Liver (tissue), 9 donors: ENCODE measurements around the gene SLC7A4. TPM values are rescaled to one million over a fixed set of nuclear protein-coding genes. Genes with fewer than 3 reads are reported as not detected.
A peak's percentile ranks its signal among the peaks of the same experiment; 100 is the strongest.

Source experiments
- DNase-seq: peaks from one replicate; pipeline ENCODE4 v3.0.0-alpha.2; 2017; ENCODE audit warnings: low spot score
- H3K27ac ChIP-seq, 2 donors: one replicate each; pipeline ENCODE4 v1.7.0; 2013; ENCODE audit warnings: inconsistent platforms in 2 of 2, low read length in 2 of 2, control low read depth in 1 of 2, low read depth in 1 of 2, mild to moderate bottlenecking in 1 of 2
- H3K27me3 ChIP-seq, 4 donors: one replicate each; pipeline versions ENCODE4 v1.6.1 to v1.7.0; 2013; ENCODE audit warnings: low read length in 3 of 4, inconsistent platforms in 1 of 4, mild to moderate bottlenecking in 1 of 4, moderate library complexity in 1 of 4; ENCODE audit not compliant: control insufficient read depth in 4 of 4, insufficient read depth in 4 of 4
- H3K36me3 ChIP-seq, 4 donors: one replicate each; pipeline versions ENCODE4 v1.6.1 to v1.7.0; 2013; ENCODE audit warnings: low read length in 3 of 4, mild to moderate bottlenecking in 3 of 4, low read depth in 1 of 4, moderate library complexity in 1 of 4; ENCODE audit not compliant: control insufficient read depth in 4 of 4, insufficient read depth in 3 of 4
- H3K4me1 ChIP-seq, 4 donors: one replicate each; pipeline versions ENCODE4 v1.6.1 to v1.7.0; 2013; ENCODE audit warnings: low read length in 3 of 4, mild to moderate bottlenecking in 3 of 4, moderate library complexity in 1 of 4; ENCODE audit not compliant: control insufficient read depth in 4 of 4, insufficient read depth in 4 of 4
- H3K4me3 ChIP-seq, 3 donors: one replicate each; pipeline versions ENCODE4 v1.6.1 to v1.7.0; 2013; ENCODE audit warnings: low read length in 3 of 3, control low read depth in 1 of 3, low read depth in 1 of 3, mild to moderate bottlenecking in 1 of 3
- H3K9ac ChIP-seq, 2 donors: one replicate each; pipeline ENCODE4 v1.7.0; 2013; ENCODE audit warnings: low read length in 2 of 2, mild to moderate bottlenecking in 2 of 2, moderate library complexity in 2 of 2, control low read depth in 1 of 2, low read depth in 1 of 2
- H3K9me3 ChIP-seq, 4 donors: one replicate each; pipeline versions ENCODE4 v1.6.1 to v1.7.0; 2013; ENCODE audit warnings: low read length in 3 of 4; ENCODE audit not compliant: control insufficient read depth in 4 of 4
- ATF3 ChIP-seq: IDR thresholded peaks from 2 replicates; pipeline ENCODE4 v1.6.1; 2016; ENCODE audit warnings: antibody characterized with exemption
- EGR1 ChIP-seq, 2 donors: IDR thresholded peaks; 2 replicates each; pipeline ENCODE4 v1.6.1; 2016 to 2018; ENCODE audit warnings: antibody characterized with exemption in 2 of 2, low read depth in 2 of 2
- FOXA1 ChIP-seq: IDR thresholded peaks from 2 replicates; pipeline ENCODE4 v1.6.1; 2016; ENCODE audit warnings: antibody characterized with exemption
- FOXA2 ChIP-seq: IDR thresholded peaks from 2 replicates; pipeline ENCODE4 v1.6.1; 2016; ENCODE audit warnings: antibody characterized with exemption
- GABPA ChIP-seq, 2 donors: IDR thresholded peaks in 1 of 2; conservative IDR thresholded peaks in 1 of 2; 2 replicates each; pipeline ENCODE4 v1.6.1; 2016; ENCODE audit warnings: antibody characterized with exemption in 2 of 2, mild to moderate bottlenecking in 1 of 2, moderate library complexity in 1 of 2
- HNF4A ChIP-seq, 2 donors: conservative IDR thresholded peaks; 2 replicates each; pipeline ENCODE4 v1.6.1; 2016; ENCODE audit warnings: antibody characterized with exemption in 2 of 2, mild to moderate bottlenecking in 2 of 2
- HNF4G ChIP-seq: IDR thresholded peaks from 2 replicates; pipeline ENCODE4 v1.6.1; 2016; ENCODE audit warnings: antibody characterized with exemption
- JUND ChIP-seq, 2 donors: IDR thresholded peaks; 2 replicates each; pipeline ENCODE4 v1.6.1; 2016; ENCODE audit warnings: antibody characterized with exemption in 2 of 2
- MAX ChIP-seq: IDR thresholded peaks from 2 replicates; pipeline ENCODE4 v1.6.1; 2016; ENCODE audit warnings: antibody characterized with exemption
- NR2F2 ChIP-seq: IDR thresholded peaks from 2 replicates; pipeline ENCODE4 v1.6.1; 2016; ENCODE audit warnings: antibody characterized with exemption
- RAD21 ChIP-seq, 2 donors: IDR thresholded peaks; 2 replicates each; pipeline ENCODE4 v1.6.1; 2016; ENCODE audit warnings: antibody characterized with exemption in 2 of 2, mild to moderate bottlenecking in 2 of 2
- RXRA ChIP-seq, 2 donors: IDR thresholded peaks; 2 replicates each; pipeline ENCODE4 v1.6.1; 2017 to 2018; ENCODE audit warnings: antibody characterized with exemption in 2 of 2, mild to moderate bottlenecking in 1 of 2
- SP1 ChIP-seq: IDR thresholded peaks from 2 replicates; pipeline ENCODE4 v1.6.1; 2018; ENCODE audit warnings: antibody characterized with exemption, mild to moderate bottlenecking
- TAF1 ChIP-seq: conservative IDR thresholded peaks from 2 replicates; pipeline ENCODE4 v1.6.1; 2016; ENCODE audit warnings: antibody characterized with exemption, mild to moderate bottlenecking
- YY1 ChIP-seq: IDR thresholded peaks from 2 replicates; pipeline ENCODE4 v1.6.1; 2016; ENCODE audit warnings: antibody characterized with exemption, mild to moderate bottlenecking
- WGBS: extraction: QIAGEN DNeasy Blood & Tissue Kit; methylation state at CpG from one replicate; pipeline ENCODE4 v1.1.7; 2013; 5-methylcytosine and 5-hydroxymethylcytosine counted together
- polyA plus RNA-seq, 2 donors: library from polyadenylated mRNA; stranded (reverse) in 1 of 2; unstranded in 1 of 2; fragments of 200-250 nt in 1 of 2; fragments of >200 nt in 1 of 2; fragmentation: Nextera tagmentation in 1 of 2; extraction: Ambion mirVana in 1 of 2; gene quantifications; one replicate each; pipeline versions ENCODE4 v1.2.1 to v1.2.3, GENCODE V29; 2013 to 2015
- total RNA-seq, 2 donors: library from RNA; depleted of rRNA; stranded (reverse); fragments of >200 nt; gene quantifications; one replicate each; pipeline ENCODE4 v1.2.3, GENCODE V29; 2014
- TF ChIP-seq, protein P1 (sequence below): IDR thresholded peaks from 2 replicates; pipeline ENCODE4 v1.6.1; 2016; ENCODE audit warnings: antibody characterized with exemption
- TF ChIP-seq, protein P2 (sequence below): IDR thresholded peaks from 2 replicates; pipeline ENCODE4 v1.6.1; 2016; ENCODE audit warnings: antibody characterized with exemption, mild to moderate bottlenecking
- TF ChIP-seq, protein P3 (sequence below): fragments of 150-350 bp; IDR thresholded peaks from 2 replicates; pipeline ENCODE4 v1.5.1; 2017; ENCODE audit warnings: improper control_type of control experiment, low read depth, low read length; ENCODE audit not compliant: missing input control
- donor health status: healthy.
- donor health status: healthy.
- donor health status: healthy.
- donor health status: healthy.
- donor health status: healthy.

SLC7A4 gene
- total and polyA plus RNA-seq, 4 donors, result 0.11 to 0.67 (median 0.33) TPM

DNA sequence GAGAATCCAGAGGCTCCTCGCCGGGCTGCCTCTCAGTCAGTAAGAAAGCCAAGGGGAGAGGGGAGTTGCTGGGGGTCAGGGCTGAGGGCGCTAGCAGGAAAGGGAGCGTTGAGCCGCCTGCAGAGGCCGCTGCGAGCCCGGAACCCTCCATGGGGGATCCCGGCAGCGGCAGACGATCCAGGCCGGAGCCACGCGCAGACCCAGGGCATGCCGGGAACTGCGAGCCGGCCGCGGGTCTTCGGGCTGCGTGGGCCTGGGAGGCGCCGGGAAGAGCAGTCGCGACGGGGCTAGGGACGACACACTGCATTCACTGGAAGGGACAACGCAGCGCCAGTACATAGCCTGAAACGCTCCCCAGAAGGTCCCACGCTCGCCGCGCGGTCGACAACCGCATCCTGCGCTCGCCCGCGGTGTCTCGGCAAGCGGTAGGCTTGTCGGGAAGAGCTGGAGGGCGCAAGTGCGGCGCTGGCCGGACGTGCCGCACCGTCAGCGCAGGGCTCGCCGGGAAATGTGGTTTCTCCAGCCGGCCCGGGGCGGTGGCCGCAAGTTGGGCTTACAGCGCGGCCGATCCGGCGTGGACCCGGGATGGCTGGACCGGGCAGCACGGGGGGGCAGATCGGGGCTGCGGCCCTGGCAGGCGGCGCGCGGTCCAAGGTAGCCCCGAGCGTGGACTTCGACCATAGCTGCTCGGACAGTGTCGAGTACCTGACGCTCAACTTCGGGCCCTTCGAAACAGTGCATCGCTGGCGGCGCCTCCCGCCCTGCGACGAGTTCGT, 50.4 kb downstream of the SLC7A4 start, which contains the start of gene LZTR1:
Gene LZTR1, plus strand, starts transcription at position 511 of the 776 bp plus-strand sequence. Its CDS starts 75 bp downstream, at position 586.
- Histone ChIP-seq H3K9ac (peak within 1 kb of the TSS; percentile 82 to 94), H3K36me3 (peaks cover 0 to 6% (median 2%) of the 10 kb centered on the region in 4 donors), H3K9me3 (no peaks in the 10 kb centered on the region), H3K4me3 (peak within 1 kb of the TSS; percentile 71 to 91 (median 85)), H3K27ac (peak within 1 kb of the TSS; percentile 86 to 88), H3K4me1 (peaks cover 7 to 36% (median 27%) of the 10 kb centered on the region in 4 donors), H3K27me3 (no peaks in the 10 kb centered on the region)
- WGBS, result under 1% methylated on average over 87 of the region's 87 CpGs
- TF ChIP-seq GABPA (IDR thresholded peaks at IDR 0.05 in 1 of 2, conservative IDR thresholded peaks at IDR 0.05 in 1 of 2), result peak in 1 of 2 donors; percentile 65
- TF ChIP-seq, protein P1, sequence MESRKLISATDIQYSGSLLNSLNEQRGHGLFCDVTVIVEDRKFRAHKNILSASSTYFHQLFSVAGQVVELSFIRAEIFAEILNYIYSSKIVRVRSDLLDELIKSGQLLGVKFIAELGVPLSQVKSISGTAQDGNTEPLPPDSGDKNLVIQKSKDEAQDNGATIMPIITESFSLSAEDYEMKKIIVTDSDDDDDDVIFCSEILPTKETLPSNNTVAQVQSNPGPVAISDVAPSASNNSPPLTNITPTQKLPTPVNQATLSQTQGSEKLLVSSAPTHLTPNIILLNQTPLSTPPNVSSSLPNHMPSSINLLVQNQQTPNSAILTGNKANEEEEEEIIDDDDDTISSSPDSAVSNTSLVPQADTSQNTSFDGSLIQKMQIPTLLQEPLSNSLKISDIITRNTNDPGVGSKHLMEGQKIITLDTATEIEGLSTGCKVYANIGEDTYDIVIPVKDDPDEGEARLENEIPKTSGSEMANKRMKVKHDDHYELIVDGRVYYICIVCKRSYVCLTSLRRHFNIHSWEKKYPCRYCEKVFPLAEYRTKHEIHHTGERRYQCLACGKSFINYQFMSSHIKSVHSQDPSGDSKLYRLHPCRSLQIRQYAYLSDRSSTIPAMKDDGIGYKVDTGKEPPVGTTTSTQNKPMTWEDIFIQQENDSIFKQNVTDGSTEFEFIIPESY, result no peak
- no peak for TF ChIP-seq JUND (IDR thresholded peaks at IDR 0.05)
- no peak for TF ChIP-seq FOXA1
- TF ChIP-seq, protein P2, sequence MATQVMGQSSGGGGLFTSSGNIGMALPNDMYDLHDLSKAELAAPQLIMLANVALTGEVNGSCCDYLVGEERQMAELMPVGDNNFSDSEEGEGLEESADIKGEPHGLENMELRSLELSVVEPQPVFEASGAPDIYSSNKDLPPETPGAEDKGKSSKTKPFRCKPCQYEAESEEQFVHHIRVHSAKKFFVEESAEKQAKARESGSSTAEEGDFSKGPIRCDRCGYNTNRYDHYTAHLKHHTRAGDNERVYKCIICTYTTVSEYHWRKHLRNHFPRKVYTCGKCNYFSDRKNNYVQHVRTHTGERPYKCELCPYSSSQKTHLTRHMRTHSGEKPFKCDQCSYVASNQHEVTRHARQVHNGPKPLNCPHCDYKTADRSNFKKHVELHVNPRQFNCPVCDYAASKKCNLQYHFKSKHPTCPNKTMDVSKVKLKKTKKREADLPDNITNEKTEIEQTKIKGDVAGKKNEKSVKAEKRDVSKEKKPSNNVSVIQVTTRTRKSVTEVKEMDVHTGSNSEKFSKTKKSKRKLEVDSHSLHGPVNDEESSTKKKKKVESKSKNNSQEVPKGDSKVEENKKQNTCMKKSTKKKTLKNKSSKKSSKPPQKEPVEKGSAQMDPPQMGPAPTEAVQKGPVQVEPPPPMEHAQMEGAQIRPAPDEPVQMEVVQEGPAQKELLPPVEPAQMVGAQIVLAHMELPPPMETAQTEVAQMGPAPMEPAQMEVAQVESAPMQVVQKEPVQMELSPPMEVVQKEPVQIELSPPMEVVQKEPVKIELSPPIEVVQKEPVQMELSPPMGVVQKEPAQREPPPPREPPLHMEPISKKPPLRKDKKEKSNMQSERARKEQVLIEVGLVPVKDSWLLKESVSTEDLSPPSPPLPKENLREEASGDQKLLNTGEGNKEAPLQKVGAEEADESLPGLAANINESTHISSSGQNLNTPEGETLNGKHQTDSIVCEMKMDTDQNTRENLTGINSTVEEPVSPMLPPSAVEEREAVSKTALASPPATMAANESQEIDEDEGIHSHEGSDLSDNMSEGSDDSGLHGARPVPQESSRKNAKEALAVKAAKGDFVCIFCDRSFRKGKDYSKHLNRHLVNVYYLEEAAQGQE, result peak; percentile 59
- TF ChIP-seq RXRA (IDR thresholded peaks at IDR 0.05), result no peak
- TF ChIP-seq, protein P3, sequence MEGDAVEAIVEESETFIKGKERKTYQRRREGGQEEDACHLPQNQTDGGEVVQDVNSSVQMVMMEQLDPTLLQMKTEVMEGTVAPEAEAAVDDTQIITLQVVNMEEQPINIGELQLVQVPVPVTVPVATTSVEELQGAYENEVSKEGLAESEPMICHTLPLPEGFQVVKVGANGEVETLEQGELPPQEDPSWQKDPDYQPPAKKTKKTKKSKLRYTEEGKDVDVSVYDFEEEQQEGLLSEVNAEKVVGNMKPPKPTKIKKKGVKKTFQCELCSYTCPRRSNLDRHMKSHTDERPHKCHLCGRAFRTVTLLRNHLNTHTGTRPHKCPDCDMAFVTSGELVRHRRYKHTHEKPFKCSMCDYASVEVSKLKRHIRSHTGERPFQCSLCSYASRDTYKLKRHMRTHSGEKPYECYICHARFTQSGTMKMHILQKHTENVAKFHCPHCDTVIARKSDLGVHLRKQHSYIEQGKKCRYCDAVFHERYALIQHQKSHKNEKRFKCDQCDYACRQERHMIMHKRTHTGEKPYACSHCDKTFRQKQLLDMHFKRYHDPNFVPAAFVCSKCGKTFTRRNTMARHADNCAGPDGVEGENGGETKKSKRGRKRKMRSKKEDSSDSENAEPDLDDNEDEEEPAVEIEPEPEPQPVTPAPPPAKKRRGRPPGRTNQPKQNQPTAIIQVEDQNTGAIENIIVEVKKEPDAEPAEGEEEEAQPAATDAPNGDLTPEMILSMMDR, result peak; percentile 37
- peak; percentile 15 to 67 for TF ChIP-seq RAD21 (IDR thresholded peaks at IDR 0.05)
- TF ChIP-seq FOXA2, result no peak
- TF ChIP-seq YY1, result peak; percentile 66
- TF ChIP-seq MAX, result no peak
- TF ChIP-seq HNF4A (conservative IDR thresholded peaks at IDR 0.05), result no peak
- TF ChIP-seq SP1, result peak; percentile 29
- no peak for TF ChIP-seq EGR1 (IDR thresholded peaks at IDR 0.05; ENCODE audit: low read depth in 2 of 2)
- no peak for TF ChIP-seq NR2F2
- TF ChIP-seq HNF4G, result no peak
- TF ChIP-seq ATF3, result no peak
- TF ChIP-seq TAF1, result no peak
- DNase-seq, result peak; percentile 85
